NOMO-1 treated with DMSO at 0.1 percent for 48 hours (cell line): ENCODE results near the gene HBQ1.
"Not testable (repeated sequence)": the region's sequence is repeated elsewhere in the genome, so short reads cannot be mapped to it uniquely, and the experiment has no call there.

Experiments
- DNase-seq: peaks from one replicate; lab custom pipeline; 2025; ENCODE audit not compliant: unreplicated experiment; lab: John Stamatoyannopoulos, UW

The HBQ1 gene

GRCh38 chr16:180101-180675 is at the start of gene HBQ1:
Gene HBQ1 (plus strand): TSS chr16:180459. CDS start chr16:180487, 28 bp downstream.
- DNase-seq: no peak

- no peak for DNase-seq
Measured at GRCh38 chr16:130533-131173, 49.6 kb upstream of the HBQ1 start.

- DNase-seq: no peak
Measured at GRCh38 chr16:132120-132519, 48.1 kb upstream of the HBQ1 start.

- DNase-seq: no peak
Measured at GRCh38 chr16:133716-134115, 46.5 kb upstream of the HBQ1 start.

GRCh38 chr16:138049-138417 is 42.2 kb upstream of the HBQ1 start:
- DNase-seq: no peak

- no peak for DNase-seq
Measured at GRCh38 chr16:140175-140857, 39.9 kb upstream of the HBQ1 start.

- no peak for DNase-seq
Measured at GRCh38 chr16:142405-142967, 37.8 kb upstream of the HBQ1 start.

GRCh38 chr16:143047-143446 is 37.2 kb upstream of the HBQ1 start:
- DNase-seq: no peak

GRCh38 chr16:143456-143855 is 36.8 kb upstream of the HBQ1 start:
- no peak for DNase-seq

- no peak for DNase-seq
Measured at GRCh38 chr16:144797-145252, 35.4 kb upstream of the HBQ1 start.

- DNase-seq: no peak
Measured at GRCh38 chr16:146646-147045, 33.6 kb upstream of the HBQ1 start.

GRCh38 chr16:149024-149660 is 31.1 kb upstream of the HBQ1 start:
- DNase-seq: no peak

GRCh38 chr16:152141-153128 is 27.8 kb upstream of the HBQ1 start, which contains the start of gene HBZ:
Gene HBZ (plus strand): TSS chr16:152644. CDS start chr16:152910, 266 bp downstream.
- DNase-seq: no peak

- not testable (repeated sequence) for DNase-seq
Measured at GRCh38 chr16:153129-153521, 27.1 kb upstream of the HBQ1 start.

- not testable (repeated sequence) for DNase-seq
Measured at GRCh38 chr16:153550-154216, 26.6 kb upstream of the HBQ1 start.

GRCh38 chr16:154217-155030 is 25.8 kb upstream of the HBQ1 start:
- no peak for DNase-seq

GRCh38 chr16:155031-155398 is 25.2 kb upstream of the HBQ1 start:
- no peak for DNase-seq

- DNase-seq: no peak
Measured at GRCh38 chr16:159136-159849, 21.0 kb upstream of the HBQ1 start.
